Activated CD4-positive, alpha-beta T cell treated with anti-CD3 and anti-CD28 coated beads, Interleukin-2, amount 50 U/mL, for 24 hours (primary cell): Measurements from ENCODE around the gene TGFA.
"Not testable (repeated sequence)": the region's sequence is repeated elsewhere in the genome, so short reads cannot be mapped to it uniquely, and the experiment has no call there.

Experiments used
- DNase-seq, 2 donors: peaks; one replicate each; pipeline ENCODE4 v3.0.0-alpha.2; 2020; ENCODE audit warnings: low read depth in 1 of 2, low spot score in 1 of 2

Gene TGFA

GRCh38 chr2:70467237-70467636 is 86.4 kb downstream of the TGFA start:
- DNase-seq = no peak

GRCh38 chr2:70466647-70467046 is 87.0 kb downstream of the TGFA start:
- not testable (repeated sequence) for DNase-seq

DNA sequence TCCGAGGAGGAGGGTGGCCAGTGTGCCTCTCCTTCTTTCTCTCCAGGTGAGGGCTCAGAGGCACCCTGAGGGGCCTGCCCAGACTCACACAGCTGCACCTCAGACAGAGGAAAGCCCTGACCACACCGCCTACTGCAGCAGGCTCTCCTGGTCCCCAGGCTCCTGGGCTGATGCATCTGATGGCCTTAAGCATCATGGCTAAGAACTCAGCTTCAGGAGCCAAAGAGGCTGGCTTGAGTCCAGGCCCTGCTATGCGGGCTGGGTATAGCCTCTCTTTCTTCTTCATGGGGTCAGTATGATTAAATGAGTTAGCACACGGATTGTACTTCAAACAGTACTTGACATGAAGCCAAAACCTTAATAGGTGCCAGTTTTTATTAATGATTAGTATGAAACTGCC is 89.6 kb downstream of the TGFA start:
- no peak for DNase-seq

GRCh38 chr2:70463581-70463980 is 90.0 kb downstream of the TGFA start:
- no peak for DNase-seq

- DNase-seq = no peak
Observed at GRCh38 chr2:70461981-70462876, 91.4 kb downstream of the TGFA start.

- no peak for DNase-seq
Observed at GRCh38 chr2:70461414-70461813, 92.2 kb downstream of the TGFA start.

DNA sequence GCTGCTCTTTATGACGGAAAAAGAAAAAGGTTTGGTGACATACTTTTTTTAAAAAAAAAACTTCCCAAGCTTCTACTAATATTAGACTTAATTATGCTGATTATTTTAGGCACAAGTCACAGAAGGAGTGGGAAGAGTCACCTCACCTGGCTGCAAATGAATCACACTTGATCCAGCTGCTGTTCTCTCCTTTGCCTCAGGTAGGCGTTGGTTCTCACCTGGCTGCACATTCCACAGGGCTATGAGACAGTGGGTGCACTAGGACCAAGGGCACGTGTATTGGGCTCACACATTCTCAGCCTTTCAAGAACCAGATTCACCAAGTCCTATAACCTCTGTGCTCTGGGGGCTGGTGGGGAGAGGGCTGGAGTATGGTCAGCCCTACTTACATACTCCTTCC is 93.3 kb downstream of the TGFA start:
- no peak for DNase-seq

DNA sequence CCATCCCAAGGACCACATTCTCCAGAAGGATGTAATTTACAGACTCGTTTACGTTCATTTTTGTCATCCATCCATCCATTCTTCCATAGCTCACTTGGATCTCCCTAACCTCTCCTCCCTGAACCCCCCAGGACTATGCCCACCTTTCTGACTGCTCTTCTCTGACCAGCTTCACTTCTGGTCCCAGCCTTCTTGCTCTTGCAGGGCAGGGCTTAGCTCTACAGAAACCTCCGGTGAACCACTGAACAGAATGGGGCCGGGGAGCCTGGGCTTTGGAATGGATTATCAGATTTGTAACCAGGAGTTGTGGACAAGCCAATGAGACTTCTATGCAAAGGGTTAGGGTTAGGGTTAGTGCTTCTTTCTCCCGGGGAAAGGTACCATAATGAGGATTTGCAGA is 95.0 kb downstream of the TGFA start:
- DNase-seq = no peak

DNA sequence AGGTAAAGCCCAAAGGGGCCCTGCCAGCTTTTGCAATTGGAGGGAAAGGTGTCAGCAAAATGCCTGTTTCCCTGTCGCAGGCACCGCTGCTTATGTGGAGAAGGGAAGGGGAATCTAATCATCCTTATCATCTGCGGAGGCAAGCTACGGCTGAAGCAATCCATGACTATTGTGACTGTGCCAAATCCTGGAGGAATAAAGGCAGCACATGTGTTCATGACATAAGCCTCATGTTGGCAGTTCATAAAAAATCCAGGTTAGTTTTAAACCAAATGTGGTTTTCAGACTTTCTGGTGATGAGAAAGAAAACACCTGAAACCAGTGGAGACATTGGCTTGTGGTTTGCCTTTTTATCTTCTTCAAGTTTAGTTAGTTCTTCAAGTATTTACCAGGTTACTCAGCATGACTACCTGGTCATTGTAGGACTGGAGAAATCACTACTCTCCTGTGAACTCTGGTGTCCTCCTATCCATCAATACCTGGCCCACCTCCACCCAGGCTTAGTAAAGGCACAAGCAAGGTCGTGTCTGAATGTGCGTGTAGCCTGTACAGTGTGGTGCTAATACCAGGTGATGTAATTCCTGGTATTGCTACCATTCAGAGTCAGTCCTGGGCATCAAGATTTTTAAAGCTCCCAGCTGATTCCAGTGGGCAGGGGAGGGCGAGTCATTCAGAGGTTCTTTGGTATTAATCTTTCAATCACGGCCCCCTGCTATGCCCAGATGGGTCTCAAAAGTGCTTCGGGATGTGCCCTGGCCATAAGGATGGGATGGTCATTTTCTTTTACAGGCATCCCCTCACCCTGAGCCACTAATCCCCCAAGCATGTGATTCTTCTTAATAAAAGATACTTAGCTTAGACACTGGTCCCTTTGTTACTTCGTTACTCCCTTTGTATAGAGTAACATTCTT is 96.8 kb downstream of the TGFA start:
- no peak for DNase-seq

- DNase-seq = no peak
Observed at GRCh38 chr2:70454936-70455544, 98.6 kb downstream of the TGFA start.

DNA sequence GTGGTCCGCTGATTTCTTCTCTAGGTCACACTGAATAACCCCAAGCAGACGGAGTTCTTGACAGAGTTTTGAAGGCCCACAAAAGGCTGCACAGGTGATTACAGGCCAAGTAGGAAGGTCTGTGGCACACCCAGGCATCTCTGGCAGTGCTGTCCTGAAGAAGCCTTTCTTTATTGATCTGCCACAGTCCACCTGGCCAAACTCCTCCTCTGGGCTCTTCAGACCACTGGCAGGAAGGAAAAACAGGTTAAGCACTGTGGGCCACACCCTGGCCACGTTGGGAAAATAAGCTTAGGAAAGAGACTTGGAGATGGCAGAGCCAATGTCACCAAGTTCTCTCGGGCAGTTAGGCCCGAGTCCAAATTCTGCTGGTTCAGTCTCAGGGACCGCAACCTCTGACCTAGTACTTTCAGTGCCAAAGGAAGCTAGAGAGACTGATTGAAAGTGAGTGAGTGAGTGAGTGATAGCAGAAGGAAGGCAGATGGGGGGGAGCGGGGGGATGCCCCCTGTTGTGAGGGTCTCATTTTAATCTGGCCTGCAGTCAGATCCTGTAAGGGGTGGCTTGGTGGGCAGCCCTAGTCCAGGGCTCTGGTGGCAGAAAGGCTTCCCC is 102.9 kb downstream of the TGFA start:
- DNase-seq = no peak

GRCh38 chr2:70448041-70448440 is 105.6 kb downstream of the TGFA start:
- no peak for DNase-seq

DNA sequence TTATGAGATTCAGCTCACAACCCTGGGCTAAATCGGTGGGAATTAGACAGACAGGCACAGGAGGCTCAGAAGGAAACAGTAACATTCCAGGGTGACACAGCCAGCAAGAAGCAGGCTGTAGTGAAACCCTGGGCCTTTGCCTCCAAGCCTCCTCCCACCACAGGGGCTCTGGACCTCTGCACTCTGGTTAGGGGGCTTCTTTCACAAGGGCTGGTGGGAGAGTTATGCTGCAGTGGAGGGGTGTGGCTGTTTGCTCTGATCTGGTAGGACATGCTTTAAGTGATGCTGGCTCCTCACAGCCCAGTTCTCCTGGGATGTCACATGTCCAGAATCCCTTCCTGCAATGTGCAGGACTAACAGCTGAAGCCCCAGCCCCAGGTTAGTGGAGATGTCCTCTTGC is 109.9 kb downstream of the TGFA start:
- no peak for DNase-seq

DNA sequence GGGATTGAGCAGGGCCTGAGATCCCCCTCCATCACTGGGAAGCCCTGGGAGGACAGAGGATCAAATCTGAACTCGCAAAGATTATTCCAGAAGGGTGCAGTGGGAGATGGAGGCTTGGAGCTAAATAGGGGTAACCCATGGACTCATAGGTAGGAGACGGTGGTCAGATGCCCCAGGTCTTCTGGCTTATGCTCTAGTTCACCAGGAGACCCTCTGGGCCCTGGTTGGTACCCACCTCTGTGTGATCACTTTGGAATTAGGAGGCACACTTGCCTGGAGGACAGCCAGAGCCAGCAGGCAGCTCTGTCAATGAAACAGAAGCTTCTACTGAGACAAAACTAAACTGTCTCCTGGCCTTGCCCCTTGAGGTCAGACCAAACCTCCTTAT is 110.6 kb downstream of the TGFA start:
- DNase-seq = no peak

GRCh38 chr2:70442301-70443077 is 111.1 kb downstream of the TGFA start:
- no peak for DNase-seq

- DNase-seq = no peak
Observed at GRCh38 chr2:70440621-70441020, 113.0 kb downstream of the TGFA start.

DNA sequence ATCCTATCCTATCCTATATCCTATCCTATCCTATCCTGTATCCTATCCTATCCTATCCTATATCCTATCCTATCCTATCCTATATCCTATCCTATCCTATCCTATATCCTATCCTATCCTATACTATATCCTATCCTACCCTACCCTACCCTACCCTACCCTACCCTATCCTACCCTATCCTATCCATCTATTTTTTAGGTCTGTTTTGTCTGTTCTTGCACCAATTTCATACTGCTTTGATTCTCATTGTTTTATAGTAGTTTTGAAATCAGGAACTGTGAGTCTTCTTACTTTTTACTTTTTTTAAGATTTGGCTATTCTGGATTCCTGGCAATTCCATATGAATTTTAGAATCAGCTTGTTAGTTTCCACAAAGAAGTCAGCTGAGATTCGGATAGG is 118.5 kb downstream of the TGFA start:
- DNase-seq = no peak

DNA sequence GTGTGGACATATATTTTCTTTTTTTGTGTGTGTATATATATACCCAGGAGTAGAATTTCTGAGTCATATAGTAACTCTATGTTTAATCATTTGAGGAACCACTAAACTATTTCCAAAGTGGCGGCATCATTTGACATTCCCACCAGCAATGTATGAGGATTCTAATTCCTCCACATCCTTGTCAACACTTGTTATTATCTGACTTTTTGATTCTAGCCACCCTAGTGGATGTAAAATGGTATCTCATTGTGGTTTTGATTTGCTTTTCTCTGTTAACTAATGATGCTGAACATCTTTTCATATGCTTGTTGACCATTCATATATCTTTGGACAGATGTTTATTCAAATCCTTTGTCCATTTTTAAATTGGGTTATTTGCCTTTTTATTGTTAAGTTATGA is 120.3 kb downstream of the TGFA start:
- DNase-seq = no peak

DNA sequence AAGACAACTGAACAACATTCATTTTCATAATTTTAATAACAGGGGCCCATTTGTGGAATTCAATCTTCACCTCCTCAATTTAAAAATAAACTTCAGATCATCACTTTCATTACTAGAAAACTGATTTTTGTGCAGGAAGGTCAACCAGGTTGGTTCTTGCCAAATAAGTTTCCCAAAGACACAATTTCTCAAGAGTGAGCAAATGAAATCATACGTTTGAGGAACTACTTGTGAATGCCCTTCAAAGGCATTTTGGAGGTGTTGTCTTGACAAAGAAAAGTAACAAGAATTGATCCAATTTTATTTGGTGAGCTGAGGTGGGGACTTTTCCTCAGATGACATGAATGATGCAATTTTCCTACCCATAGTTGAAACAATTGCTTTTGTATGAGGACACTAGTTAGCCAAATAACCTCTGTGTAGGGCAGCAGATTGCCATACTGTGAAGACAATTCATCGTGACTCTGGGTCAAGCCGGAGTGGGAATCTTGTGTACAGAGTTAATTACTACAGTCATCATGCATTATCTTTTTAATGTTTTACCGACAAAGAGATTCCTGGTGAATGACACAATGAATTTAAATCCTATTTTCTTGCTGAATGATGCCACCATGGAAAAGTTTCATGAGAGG is 121.8 kb downstream of the TGFA start:
- no peak for DNase-seq

- DNase-seq = no peak
Observed at GRCh38 chr2:70426341-70426740, 127.3 kb downstream of the TGFA start.
